Ramos (cell line): ENCODE data around the gene ASAP2.

Experiments
- in situ Hi-C: fragments of 300-500 bp; cut with MboI; formaldehyde crosslinking; loops from one replicate; pipeline ENCODE4 v1.14.3; 2022; ENCODE audit warnings: low sequenced_read_pairs; ENCODE audit not compliant: unreplicated experiment

ASAP2 gene

DNA sequence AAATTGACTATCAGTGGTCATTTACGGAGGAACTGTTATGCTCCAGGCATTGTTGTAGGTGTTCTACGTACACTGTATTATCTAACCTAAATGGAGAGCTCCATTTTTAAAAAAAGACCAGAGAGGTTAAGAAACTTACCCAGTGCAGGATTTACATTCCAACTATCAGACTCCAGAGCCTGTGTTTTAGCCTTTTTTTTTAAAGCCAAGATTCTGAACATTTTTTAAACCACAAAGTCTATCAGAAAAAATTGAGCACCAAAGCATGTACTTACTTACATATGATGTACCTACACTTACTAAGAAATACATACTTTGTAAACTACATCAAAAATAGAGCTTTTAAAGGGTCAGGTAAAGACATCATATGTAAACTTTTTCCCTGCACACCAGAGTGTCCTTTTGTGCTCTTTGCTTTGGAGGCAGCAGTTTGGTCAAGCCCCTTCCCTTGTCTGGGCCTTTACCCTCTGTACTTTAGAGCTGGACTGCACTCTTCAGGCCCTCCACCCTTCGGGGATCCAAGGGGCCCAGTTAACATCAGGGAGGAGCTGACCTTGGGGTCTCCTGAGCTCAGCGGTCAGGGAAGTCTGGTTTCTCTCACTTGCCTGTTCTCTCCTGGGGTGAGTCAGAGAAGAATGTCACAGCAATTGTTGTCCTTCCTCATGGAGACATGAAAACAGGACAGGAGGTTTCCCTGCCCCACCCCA, 158.3 kb downstream of the ASAP2 start:
- in situ Hi-C loops = no loop called here

DNA sequence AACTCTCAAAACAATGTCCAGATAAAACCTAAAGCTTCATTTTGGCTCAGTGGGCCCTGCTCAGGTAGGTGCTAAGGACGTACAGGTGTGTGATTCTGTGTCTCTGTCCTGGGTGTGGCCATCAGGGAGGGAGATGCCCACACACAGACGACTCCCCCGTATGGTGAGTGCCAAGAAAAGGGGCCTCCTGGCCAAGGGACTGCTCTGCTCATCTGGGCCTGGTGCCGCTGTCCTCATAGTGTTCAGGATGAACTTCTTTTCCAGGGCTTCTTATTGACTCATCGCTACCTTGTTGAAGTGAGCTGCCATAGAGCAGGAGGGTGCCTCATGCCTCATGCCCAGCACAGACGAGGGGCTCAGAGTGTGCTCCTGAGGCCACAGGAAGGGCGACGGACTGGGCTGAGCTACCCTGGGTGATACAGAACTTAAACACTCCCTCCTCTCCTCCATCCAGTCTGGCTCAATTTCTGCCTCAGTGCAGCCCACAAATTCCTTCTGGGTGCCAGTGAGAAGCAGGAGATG, 158.9 kb downstream of the ASAP2 start:
- in situ Hi-C loops = no loop called here

DNA sequence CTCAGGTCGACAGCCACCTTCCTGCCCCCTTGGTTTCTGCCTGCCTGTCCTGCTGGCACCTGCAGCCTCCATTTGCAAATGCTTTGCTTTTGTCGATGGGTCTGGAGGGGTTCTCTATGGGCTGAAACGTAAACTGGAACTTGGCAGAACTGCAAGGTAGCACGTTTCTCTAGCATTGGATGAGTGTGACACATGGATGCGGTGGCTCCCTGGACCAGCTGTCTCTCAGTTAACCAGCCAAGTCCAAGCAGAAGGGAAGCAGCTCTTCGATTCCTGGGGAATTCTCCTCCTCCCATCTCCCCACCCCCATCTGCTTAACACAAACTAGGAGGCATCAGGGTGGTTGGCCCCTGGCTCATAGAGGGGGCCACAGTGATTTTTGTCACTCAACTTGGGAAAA, 159.4 kb downstream of the ASAP2 start:
- in situ Hi-C loops = no loop called here

DNA sequence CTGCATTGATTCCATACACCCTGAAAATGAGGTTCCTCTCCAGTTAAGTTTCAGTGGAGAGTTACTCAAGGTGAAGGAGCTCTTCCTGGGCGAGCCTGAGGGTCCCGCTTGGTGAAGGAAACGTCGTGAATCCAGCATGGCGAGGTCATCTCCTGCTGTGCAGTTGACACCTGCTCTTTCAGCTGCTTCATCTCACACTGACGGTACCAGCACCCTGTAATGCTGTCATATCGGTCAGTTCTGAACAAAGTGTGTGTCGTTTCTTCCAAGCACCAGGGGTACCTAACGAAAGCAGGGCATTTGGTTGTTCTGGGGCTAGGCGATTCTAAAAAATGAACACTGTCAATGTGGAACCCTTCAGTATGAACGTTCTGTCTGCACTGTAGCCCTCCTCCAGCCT, 164.1 kb downstream of the ASAP2 start:
- in situ Hi-C loops = loop anchor here (10.0 kb wide), 1 partner anchor 226 kb away; no protein-coding TSS in a partner anchor

DNA sequence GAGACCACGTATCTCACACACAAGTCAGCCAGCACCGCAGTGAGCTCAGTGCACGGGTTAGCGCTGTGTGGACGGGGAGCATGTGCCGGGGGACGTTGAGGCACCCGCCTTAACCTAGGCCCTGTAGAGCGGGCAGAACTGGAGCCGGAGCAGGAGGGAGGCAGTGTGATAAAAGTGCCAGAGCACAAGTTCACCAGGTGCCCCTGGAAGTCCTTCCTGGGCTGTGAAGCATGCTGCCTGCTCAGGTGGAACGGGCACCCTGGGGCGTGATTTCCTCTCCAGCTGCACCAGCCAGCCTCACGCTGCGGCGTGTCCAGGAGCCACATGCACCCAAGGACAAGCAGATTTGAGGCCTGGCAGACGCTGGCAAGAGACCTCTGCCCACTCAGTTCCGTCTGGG, 166.4 kb downstream of the ASAP2 start:
- in situ Hi-C loops = loop anchor here (10.0 kb wide), 1 partner anchor 228 kb away; no protein-coding TSS in a partner anchor

DNA sequence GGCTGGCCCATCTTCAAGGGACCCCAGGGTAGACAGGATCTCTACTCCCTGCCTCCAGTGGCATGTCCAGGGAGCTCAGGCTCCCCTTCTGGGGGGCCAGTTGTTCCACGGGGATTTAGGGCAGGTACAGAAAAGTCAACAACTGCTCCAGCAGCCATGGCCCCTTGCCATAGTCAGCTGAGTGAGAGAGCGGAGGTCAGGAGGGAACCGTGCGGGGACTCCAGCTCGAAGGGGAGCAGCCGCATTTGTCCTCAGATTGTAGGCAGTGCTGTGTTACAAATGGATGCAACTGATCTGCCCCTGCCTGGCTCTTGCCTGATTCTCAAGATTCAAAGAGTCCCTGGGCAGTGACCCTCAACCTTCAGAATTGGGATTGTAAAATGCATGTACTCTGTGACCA, 166.9 kb downstream of the ASAP2 start:
- in situ Hi-C loops = loop anchor here (10.0 kb wide), 1 partner anchor 229 kb away; no protein-coding TSS in a partner anchor

DNA sequence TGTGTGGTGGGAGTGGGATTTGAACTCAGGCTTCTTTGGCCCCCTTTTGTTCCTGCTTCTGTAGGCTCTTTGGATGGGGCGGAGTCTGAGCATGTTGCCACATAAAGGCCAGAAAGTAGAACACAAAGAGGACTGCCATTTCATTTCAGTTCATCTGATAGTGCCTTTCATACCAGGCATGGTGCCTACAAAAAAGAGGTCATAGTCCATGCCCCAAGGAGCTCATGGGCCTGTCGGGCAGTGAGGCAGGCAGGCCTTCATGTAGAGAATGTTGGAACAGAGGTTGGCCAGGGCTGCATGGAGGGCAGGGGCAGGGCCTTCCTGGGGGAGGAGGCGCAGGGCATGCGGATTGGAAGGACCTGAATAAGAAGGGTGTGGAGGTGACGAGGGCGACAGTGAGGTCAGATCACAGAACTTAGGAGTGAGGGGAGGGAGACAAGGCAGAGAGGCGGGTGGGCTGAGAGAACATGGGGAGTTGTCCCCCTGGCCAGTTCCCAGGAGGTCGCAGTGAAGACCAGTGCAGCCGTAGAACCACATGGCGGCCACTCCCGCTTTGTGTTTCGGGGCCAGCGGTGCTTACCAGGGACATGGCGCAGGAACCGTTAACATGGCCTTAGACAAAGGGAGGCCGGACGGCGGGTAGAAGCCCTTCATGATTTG, 167.6 kb downstream of the ASAP2 start:
- in situ Hi-C loops = loop anchor here (10.0 kb wide), 1 partner anchor 229 kb away; no protein-coding TSS in a partner anchor

DNA sequence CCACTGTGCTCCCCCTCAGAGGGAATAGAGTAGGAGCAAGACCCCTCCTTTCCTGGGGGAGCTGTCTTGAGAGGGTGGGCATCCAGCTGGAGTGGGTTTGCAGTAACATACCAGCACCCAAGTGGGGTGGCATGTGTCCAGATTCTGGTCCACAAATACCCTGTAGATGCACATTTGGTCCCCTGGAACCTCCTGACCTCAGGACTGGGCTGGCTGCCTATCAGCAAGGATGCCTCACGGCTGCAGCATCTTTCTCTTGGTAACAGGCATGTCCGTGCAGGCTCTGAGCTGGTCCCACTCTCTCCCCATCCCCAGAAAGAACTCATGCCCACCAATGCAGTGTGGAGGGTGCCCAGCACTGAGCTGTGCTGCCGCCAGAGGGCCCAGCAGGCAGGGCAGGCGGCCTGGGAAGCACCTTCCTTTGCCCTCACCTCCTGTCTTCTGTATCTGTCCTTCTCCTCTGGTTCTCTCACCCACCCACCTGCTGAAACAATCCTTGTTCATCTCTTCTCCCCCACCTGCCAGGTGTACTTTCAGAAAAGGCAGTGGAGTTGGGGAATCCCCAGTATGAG, 169.3 kb downstream of the ASAP2 start:
- in situ Hi-C loops = loop anchor here (10.0 kb wide), 1 partner anchor 231 kb away; no protein-coding TSS in a partner anchor

DNA sequence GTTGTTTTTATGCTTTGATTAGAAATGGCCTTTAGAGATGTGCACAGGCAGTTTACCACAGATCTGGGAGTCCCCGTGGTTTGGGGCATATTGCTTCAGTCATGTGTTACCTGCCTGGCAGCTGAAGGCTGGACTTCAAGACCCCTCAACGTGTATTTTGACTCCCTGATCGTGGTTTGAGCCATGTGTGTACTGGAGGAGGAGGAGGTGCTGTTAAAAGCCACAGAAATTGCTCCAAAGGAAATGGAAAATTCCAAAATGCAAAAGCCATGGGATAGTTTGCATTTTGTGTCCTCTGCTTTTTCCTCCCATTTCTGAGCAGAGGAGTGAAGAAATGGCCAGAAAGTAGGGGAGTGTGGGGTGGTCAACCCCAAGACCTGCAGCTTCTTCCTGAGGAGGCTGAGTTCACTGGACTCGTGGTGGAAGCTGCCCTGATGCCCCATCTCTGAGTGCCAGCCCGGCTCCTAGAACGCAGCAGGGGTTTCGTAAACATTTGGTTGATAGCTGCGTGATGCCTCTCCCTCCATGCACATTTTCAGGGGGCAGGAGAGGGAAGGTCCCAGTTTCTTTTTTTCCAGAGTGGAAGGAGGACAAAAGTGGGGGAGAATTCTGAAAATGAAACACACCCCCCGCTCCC, 171.0 kb downstream of the ASAP2 start:
- in situ Hi-C loops = loop anchor here (10.0 kb wide), 1 partner anchor 233 kb away; no protein-coding TSS in a partner anchor

DNA sequence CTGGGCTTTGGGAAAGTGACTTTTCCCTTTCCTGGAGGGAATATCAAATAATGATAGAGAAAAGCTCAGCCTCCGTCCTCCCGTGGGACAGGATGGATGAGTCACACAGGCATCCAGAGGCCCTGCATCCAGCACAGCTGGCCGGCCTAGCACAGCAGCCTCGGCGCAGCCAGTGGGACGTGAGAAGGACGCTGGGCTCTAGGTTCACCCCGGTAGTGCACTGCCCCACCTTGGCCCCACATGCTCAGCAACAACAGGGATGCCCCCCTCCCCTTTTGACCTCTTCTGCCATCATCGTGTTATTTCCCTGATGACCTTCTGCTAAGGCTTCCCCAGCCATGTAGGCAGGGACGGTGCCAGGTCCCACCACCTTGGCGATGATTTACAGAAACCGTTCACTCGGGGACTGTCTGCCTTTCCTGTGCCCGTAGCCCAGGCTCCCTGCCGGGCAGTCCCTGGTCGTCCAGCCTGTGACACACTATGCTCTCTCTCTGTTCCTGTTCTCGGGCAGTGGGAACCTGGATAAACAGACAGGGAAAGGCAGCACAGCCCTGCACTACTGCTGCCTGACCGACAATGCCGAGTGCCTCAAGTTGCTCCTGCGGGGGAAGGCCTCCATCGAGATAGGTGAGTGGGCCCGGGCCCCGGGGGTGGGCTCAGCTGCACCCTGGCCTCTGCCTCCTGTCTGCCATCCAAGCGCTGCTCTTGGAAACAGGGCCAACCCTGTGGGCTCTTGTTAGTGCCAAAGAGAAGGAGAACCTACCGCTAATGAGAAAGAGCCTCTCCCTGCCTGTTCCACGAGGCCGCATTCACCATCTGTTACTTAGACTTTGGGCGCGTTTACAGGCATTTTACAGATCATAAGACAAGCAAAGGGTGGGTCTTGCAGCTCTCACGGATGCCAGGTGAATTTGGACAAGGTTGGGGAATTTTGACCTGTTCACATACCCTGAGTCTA, 172.1 kb downstream of the ASAP2 start:
- in situ Hi-C loops = loop anchor here (10.0 kb wide), 1 partner anchor 234 kb away; no protein-coding TSS in a partner anchor

DNA sequence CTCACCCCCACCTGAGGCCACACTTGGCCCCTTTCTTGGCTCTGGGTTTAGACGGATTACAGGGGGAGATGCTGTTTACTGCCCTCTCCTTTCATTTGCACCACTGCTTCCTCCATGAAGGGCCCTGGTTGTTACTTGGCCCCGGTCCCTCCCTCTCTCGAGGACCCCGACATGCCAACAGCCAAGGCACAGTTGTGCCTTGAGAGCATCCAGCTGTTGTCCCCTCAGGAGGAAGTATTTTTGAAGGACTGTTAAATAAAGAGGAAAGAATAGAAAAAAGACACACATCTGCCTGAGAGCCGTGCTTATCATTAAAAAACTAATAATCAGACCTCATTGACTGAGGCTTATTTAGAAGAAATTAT, 172.8 kb downstream of the ASAP2 start:
- in situ Hi-C loops = loop anchor here (10.0 kb wide), 1 partner anchor 235 kb away; no protein-coding TSS in a partner anchor

DNA sequence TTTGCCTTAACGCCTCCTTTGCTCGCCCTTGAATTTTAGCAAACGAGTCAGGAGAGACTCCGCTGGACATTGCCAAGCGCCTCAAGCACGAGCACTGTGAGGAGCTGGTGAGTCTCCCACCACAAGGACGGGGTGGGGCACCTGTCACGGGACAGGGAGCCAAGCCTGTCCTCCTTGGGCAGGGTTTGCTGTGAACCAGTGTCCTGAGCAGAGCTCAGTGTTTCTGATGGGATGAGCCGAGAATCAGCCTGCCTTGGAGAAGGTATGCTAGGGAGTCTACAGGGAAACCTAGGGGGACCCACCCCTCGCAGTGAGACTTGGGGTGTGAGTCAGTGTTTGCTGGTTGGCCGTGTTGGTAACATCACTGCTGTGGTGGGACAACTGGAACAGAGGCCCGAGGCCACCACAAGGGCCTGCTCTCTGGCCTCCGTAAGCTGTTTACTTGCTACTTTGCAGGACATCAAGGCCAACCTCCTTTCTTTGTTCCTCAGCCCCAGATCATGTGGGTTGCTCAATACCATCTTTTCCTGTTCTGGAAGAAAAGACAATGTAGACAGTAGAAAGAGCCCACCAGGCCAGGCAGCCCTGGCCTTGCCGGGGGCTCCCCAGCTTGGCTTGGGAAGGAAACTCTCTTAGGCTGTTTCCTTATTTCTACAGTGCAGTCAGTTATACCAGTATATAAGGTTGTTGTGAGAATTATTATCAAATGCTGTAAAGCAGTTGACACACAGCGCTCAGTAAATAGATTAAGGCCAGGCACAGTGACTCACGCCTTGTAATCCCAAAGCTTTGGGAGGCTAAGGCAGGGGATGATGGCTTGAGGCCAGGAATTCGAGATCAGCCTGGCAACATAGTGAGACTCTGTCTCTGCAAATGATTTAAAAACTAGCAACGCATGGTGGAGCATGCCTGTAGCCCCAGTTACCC, 174.4 kb downstream of the ASAP2 start:
- in situ Hi-C loops = no loop called here

DNA sequence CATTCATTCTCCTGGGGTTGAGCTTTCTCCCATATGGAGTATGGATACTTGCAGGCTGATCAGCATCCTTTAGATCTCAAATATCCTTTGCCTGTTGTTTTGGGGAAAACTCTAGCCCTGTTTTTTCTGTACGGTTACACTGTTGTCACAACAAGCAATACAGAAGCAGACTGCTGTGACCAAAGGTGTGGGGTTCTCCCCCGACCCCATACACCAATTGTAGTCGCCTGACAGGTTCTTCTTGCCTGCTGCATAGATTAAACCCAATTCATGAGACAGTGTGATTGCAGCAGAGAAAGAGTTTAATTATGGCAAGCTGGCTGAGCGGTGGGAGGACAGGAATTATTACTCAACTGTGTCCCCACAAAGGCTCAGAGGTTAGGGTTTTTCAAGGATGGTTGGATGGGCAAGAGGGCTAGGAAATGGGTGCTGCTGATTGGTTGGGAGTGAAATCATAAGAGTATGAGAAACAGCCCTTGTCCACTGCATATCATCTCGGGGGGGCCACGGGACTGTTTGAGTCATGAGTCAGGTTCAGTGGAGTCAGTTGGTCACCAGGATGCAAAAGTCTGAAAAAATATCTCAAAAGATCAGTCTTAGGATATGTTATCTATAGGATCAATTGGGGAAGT, 176.1 kb downstream of the ASAP2 start:
- in situ Hi-C loops = no loop called here

DNA sequence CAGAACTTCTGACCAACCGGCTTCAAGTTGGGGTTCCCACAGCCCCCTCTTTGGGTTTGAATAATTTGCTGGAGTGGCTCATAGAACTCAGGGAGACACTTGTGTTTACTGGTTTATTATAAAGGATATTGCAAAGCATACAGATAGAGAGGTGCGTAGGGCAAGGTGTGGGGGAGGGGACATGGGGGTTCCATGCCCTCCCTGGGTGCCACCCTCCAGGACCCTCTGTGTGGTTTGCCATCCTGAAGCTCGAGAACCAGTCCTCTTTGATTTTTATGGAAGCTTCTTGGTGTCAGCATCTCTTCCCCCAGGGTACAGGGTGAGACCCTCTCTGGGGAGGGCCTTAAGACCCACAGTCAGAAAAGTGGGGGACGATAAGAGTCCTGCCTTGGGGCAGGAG, 177.9 kb downstream of the ASAP2 start:
- in situ Hi-C loops = no loop called here

DNA sequence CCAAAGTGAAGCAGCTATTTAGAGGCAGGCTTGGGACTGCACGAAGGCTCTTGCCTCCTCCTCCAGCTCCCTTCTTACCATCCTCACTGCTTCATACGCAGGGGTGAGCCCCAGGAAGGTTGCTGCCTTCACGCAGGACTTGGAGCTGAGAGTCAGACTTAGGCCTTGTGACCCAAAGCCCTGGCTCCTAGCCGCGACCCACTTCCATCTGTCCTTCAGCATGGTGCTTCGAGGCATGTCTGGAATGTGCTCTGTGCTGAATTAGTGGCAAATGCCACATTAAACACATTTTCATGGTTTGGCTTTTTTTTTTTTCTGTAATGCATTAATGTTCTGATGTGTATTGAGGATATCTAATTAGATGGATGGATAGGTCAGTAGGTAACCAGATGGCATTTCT, 179.2 kb downstream of the ASAP2 start:
- in situ Hi-C loops = no loop called here

DNA sequence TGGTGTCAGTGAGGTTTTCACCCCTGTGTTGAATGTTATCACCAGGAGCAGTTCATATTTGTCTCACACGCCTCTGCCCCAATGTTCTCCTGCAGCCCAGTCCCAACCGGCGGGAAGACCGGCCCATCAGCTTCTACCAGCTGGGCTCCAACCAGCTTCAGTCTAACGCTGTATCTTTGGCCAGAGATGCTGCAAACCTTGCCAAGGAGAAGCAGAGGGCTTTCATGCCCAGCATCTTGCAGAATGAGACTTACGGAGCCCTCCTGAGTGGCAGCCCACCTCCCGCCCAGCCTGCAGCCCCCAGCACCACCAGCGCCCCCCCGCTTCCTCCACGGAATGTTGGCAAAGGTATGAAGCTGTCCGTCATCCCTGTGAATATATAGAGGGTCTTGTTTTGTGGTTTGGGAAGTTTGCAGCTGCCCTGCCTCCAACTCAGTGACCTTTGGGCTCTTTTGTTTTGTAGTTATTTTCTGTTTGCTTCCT, 181.6 kb downstream of the ASAP2 start:
- in situ Hi-C loops = no loop called here

DNA sequence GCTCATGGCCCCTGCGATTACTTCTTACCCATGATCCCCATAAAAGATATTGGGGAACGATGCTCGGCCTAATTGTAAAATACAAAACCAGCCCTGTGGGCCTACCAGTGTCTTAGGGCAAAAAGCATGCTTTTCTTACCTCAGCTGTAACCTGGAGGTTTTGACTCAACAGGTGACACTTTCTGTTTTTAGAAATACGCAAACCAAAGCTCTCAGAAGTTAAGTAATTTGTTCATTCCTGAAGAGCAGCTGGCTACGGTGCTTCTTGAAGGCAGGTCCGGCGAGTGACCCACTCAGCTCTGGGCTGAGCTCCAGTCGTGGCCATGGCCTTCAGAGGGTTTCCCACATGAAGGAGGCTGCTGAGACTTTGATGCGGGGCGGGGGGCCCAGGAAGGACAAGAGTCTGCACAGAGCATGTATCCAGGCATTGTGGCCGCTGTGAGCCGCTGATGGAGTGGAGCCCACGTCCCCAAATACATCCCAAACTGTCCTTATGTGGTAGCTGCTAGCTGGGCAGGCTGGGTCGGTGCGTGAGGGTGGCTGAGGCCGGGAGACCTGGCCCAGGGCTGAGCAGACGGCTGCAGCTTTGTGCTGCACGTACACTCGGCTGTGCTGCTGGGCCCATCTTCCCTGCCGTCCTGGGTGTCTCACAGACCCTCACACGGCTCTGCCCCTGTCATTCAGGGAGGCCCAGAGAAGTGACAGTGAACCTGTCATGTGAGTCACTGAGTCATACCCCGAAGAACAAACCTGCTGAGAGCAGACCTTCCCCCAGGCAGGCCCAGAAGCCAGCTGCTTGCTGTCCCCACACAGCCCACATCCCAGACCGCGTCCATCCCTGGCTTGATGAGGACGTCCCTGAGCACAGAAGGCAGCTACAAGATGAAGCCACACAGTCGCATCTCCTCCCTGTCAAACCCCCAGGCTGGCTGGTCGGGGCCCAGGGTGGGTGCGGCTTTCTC, 182.6 kb downstream of the ASAP2 start:
- in situ Hi-C loops = no loop called here
